Nucleus accumbens (tissue), 56 donors: ENCODE measurements around the gene REPS2.
A peak's percentile ranks its signal among the peaks of the same experiment; 100 is the strongest.

Experiments
- DNase-seq, 56 donors: peaks; one replicate each; lab custom pipeline; 2025; lab: John Stamatoyannopoulos, UW

REPS2 gene

GRCh38 chrX:16997313-16997712 lies 50.9 kb downstream of the REPS2 start:
- DNase-seq = no peak

GRCh38 chrX:16999275-16999674 lies 52.8 kb downstream of the REPS2 start:
- peak in 2 of 56 donors; percentile 4 to 18 for DNase-seq

- DNase-seq = no peak
These were observed 54.3 kb downstream of the REPS2 start for GRCh38 chrX:17000751-17001150.

- no peak for DNase-seq
These were observed 59.4 kb downstream of the REPS2 start for GRCh38 chrX:17005712-17006368.

GRCh38 chrX:17007134-17007768 lies 60.8 kb downstream of the REPS2 start:
- peak in 15 of 56 donors; percentile 0 to 21 (median 6) for DNase-seq

GRCh38 chrX:17009856-17010625 lies 63.6 kb downstream of the REPS2 start:
- no peak for DNase-seq

GRCh38 chrX:17012465-17012864 lies 66.0 kb downstream of the REPS2 start:
- DNase-seq = no peak

GRCh38 chrX:17014216-17014615 lies 67.8 kb downstream of the REPS2 start:
- no peak for DNase-seq

GRCh38 chrX:17017134-17017533 lies 70.7 kb downstream of the REPS2 start:
- no peak for DNase-seq

GRCh38 chrX:17020356-17020755 lies 73.9 kb downstream of the REPS2 start:
- DNase-seq = no peak

GRCh38 chrX:17020851-17021821 lies 74.7 kb downstream of the REPS2 start:
- peak in 14 of 56 donors; percentile 1 to 22 (median 6) for DNase-seq

GRCh38 chrX:17021851-17022604 lies 75.6 kb downstream of the REPS2 start:
- no peak for DNase-seq

GRCh38 chrX:17023661-17024060 lies 77.2 kb downstream of the REPS2 start:
- no peak for DNase-seq

GRCh38 chrX:17024886-17025285 lies 78.4 kb downstream of the REPS2 start:
- peak in 1 of 56 donors; percentile 6 for DNase-seq

GRCh38 chrX:17025621-17026302 lies 79.3 kb downstream of the REPS2 start:
- DNase-seq = no peak

GRCh38 chrX:17027931-17028330 lies 81.5 kb downstream of the REPS2 start:
- no peak for DNase-seq

GRCh38 chrX:17028356-17028755 lies 81.9 kb downstream of the REPS2 start:
- DNase-seq = no peak

- peak in 2 of 56 donors; percentile 3 to 8 for DNase-seq
These were observed 83.6 kb downstream of the REPS2 start for GRCh38 chrX:17030092-17030491.
